ENCODE results near the gene XAGE2.
"Not testable (repeated sequence)": the region's sequence is repeated elsewhere in the genome, so short reads cannot be mapped to it uniquely, and the experiment has no call there.

The XAGE2 gene, protein sequence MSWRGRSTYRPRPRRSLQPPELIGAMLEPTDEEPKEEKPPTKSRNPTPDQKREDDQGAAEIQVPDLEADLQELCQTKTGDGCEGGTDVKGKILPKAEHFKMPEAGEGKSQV

DNA sequence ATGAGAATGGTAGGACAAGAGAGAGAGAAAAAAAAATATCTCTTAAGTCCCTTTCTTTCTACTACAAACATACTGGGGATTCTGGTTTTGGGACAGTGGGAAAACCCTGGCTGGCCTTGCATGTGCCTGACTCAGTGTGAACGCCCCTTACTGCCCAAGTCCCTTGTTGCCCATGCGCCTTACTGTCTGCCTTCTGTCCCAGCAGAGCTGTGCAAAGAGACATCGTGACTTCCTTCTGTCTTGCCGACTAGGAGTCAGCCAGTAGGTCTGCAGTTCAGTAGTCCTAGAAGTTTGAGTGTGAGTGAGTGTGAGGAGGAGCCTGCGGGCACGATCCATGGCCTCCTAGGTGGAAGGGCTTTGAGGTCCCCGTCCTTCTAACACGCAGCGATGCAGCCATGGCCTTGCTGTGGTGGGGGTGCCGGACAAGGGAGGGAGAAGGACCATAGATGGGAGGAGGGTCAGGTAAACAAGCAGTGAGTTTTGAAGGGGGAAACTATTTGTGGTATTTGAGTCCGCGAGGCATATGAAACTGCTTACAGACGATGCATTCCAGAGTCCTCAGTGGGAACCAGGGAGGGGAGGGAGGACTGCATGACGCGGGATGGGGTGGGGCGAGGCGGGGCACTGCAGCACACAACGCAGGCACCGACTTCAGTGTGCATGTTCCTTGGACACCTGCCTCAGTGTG, at the start of gene XAGE2:
Gene XAGE2, plus strand, starts transcription at position 654 of the 688 bp plus-strand sequence. CDS start 994 bp downstream, outside the sequence.
- no peak within 1 kb of the TSS for H3K27ac Mint-ChIP-seq
- no peaks in the 10 kb centered on the region for H3K36me3 Mint-ChIP-seq
- no peaks in the 10 kb centered on the region for H3K9me3 Mint-ChIP-seq (ENCODE audit: low read depth)
- no peak within 1 kb of the TSS for H3K4me3 Mint-ChIP-seq
- peaks cover 5% of the 10 kb centered on the region for H3K27me3 Mint-ChIP-seq
- H3K4me1 Mint-ChIP-seq (ENCODE audit: low read depth) = no peaks in the 10 kb centered on the region

DNA sequence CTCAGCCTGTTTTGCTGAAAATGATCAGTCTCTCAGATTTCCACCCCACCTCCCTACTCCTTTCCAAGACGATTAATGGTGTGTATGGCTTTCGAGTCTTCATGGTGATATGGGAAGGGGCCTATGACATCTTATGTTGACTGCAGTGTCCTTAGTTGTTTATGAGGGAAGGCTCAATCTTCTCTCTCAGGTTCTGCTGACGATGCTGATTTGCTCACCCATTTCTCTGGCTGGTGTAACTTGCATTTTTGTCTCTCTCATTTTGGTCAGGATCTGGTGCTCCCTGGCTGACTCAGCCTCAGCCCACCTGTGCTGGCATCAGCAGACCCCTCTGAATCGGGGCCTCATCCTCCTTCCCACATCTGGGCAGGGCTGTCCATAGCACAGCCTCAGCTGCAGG, 31.4 kb upstream of the XAGE2 start:
- Mint-ChIP-seq H3K27ac (no peak overlapping the region), H3K4me3 (no peak overlapping the region), H3K27me3 (peaks cover 9% of the 10 kb centered on the region), H3K36me3 (no peaks in the 10 kb centered on the region), H3K9me3 (ENCODE audit: low read depth) (peaks cover 7% of the 10 kb centered on the region), H3K4me1 (ENCODE audit: low read depth) (no peaks in the 10 kb centered on the region)

DNA sequence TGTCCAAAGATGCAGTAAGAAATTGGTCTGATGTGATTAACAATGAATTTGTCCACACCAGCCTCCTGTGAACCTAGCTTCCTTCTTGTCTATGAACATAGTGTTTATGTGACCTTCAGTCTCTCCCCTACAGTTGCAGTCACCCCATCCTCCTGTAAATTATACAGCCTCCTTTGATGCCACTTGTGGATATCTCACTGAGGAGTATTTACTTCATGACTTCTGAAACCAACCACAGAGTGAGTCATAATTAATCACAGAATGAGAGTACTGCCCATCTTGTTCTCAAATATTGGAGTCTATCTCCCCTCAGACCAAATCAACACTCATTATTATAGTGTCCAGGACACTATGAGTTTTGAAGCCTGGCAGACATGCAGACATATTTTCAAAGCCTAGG, 27.3 kb upstream of the XAGE2 start:
- H3K27ac Mint-ChIP-seq = no peak overlapping the region
- no peaks in the 10 kb centered on the region for H3K36me3 Mint-ChIP-seq
- no peaks in the 10 kb centered on the region for H3K9me3 Mint-ChIP-seq (ENCODE audit: low read depth)
- H3K4me3 Mint-ChIP-seq = no peak overlapping the region
- peaks cover 1% of the 10 kb centered on the region for H3K27me3 Mint-ChIP-seq
- H3K4me1 Mint-ChIP-seq (ENCODE audit: low read depth) = no peaks in the 10 kb centered on the region

GRCh38 chrX:52343131-52343530, 25.7 kb upstream of the XAGE2 start:
- H3K36me3 Mint-ChIP-seq; H3K4me1 Mint-ChIP-seq (ENCODE audit: low read depth); H3K4me3 Mint-ChIP-seq; H3K27me3 Mint-ChIP-seq; H3K27ac Mint-ChIP-seq; H3K9me3 Mint-ChIP-seq (ENCODE audit: low read depth): not testable (repeated sequence)

DNA sequence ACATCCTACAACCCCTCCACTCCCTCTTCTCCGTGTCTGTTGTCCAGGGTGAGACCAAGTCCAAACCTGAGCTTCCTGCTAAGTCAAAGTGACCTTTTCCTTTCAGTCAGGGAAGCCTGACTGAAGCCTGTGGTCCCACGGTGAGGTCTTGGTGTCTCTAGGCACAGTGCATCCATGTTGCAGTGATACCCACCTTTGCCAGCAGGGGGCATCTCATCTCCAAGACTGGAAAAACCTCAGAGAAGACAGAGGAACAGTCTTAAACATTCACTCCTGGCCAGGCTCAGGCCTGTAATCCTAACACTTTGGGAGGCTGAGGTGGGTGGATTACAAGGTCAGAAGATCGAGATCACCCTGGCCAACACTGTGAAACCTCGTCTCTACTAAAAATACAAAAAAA, 23.4 kb upstream of the XAGE2 start:
- H3K9me3 Mint-ChIP-seq (ENCODE audit: low read depth); H3K4me3 Mint-ChIP-seq; H3K27ac Mint-ChIP-seq; H3K27me3 Mint-ChIP-seq; H3K36me3 Mint-ChIP-seq; H3K4me1 Mint-ChIP-seq (ENCODE audit: low read depth): not testable (repeated sequence)

GRCh38 chrX:52346174-52347165, 22.4 kb upstream of the XAGE2 start:
- Mint-ChIP-seq H3K4me1 (ENCODE audit: low read depth) (no peaks in the 10 kb centered on the region), H3K36me3 (no peaks in the 10 kb centered on the region), H3K27me3 (peaks cover 1% of the 10 kb centered on the region), H3K4me3 (no peak overlapping the region), H3K27ac (no peak overlapping the region), H3K9me3 (ENCODE audit: low read depth) (no peaks in the 10 kb centered on the region)

GRCh38 chrX:52349681-52350080, 19.1 kb upstream of the XAGE2 start:
- no peaks in the 10 kb centered on the region for H3K9me3 Mint-ChIP-seq (ENCODE audit: low read depth)
- no peak overlapping the region for H3K27ac Mint-ChIP-seq
- H3K4me3 Mint-ChIP-seq = no peak overlapping the region
- H3K36me3 Mint-ChIP-seq = no peaks in the 10 kb centered on the region
- no peaks in the 10 kb centered on the region for H3K4me1 Mint-ChIP-seq (ENCODE audit: low read depth)
- H3K27me3 Mint-ChIP-seq = peaks cover 1% of the 10 kb centered on the region

- Mint-ChIP-seq H3K4me1 (ENCODE audit: low read depth) (no peaks in the 10 kb centered on the region), H3K27me3 (no peaks in the 10 kb centered on the region), H3K4me3 (no peak overlapping the region), H3K36me3 (no peaks in the 10 kb centered on the region), H3K9me3 (ENCODE audit: low read depth) (no peaks in the 10 kb centered on the region), H3K27ac (no peak overlapping the region)
Observed at GRCh38 chrX:52352551-52352950, 16.3 kb upstream of the XAGE2 start.

- Mint-ChIP-seq H3K27me3 (peaks cover 2% of the 10 kb centered on the region), H3K36me3 (no peaks in the 10 kb centered on the region), H3K9me3 (ENCODE audit: low read depth) (no peaks in the 10 kb centered on the region), H3K27ac (no peak overlapping the region), H3K4me1 (ENCODE audit: low read depth) (no peaks in the 10 kb centered on the region), H3K4me3 (no peak overlapping the region)
Observed at GRCh38 chrX:52353838-52354237, 15.0 kb upstream of the XAGE2 start.

DNA sequence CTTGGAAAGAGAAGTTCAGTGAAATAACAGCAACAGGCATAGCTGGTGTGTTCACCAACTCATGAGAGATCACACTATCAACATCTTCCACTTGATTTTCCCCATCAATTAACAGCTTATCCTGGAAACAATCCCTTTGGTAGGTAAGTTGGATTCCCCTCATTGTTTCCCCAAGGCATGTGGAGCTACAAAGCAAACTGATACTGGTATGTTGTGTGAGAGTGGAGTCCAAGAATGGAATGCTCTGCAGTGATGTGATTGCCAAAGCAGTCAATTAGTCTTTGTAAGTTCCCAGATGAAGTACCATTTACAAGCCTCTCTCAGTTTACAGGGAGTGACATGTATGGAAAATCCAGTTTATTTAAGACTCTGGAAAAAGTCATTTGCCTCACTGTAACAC, 13.7 kb upstream of the XAGE2 start:
- H3K27me3 Mint-ChIP-seq = peaks cover 2% of the 10 kb centered on the region
- no peak overlapping the region for H3K27ac Mint-ChIP-seq
- no peaks in the 10 kb centered on the region for H3K4me1 Mint-ChIP-seq (ENCODE audit: low read depth)
- no peaks in the 10 kb centered on the region for H3K36me3 Mint-ChIP-seq
- H3K9me3 Mint-ChIP-seq (ENCODE audit: low read depth) = no peaks in the 10 kb centered on the region
- H3K4me3 Mint-ChIP-seq = no peak overlapping the region

- Mint-ChIP-seq H3K4me1 (ENCODE audit: low read depth) (no peaks in the 10 kb centered on the region), H3K27ac (no peak overlapping the region), H3K27me3 (peaks cover 7% of the 10 kb centered on the region), H3K4me3 (no peak overlapping the region), H3K9me3 (ENCODE audit: low read depth) (no peaks in the 10 kb centered on the region), H3K36me3 (no peaks in the 10 kb centered on the region)
Observed at GRCh38 chrX:52359614-52360232, 9.1 kb upstream of the XAGE2 start.

DNA sequence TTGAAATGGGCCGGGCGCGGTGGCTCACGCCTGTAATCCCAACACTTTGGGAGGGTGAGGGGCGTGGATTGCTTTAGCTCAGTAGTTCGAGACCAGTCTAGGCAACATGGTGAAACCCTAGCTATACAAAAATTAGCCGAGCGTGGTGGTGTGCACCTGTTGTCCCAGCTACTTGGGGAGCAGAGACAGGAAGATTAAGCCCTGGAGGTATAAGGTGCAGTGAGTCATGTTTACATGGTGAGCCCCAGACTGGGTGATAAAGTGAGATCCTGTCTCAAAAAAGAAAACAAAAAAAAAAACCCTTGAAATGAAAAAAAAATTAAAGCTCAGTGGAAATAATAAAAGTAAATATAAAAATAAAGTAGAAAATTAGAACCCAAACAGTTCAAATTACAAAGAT, 6.9 kb upstream of the XAGE2 start:
- H3K4me1 Mint-ChIP-seq (ENCODE audit: low read depth) = no peaks in the 10 kb centered on the region
- H3K9me3 Mint-ChIP-seq (ENCODE audit: low read depth) = no peaks in the 10 kb centered on the region
- H3K27me3 Mint-ChIP-seq = peaks cover 7% of the 10 kb centered on the region
- no peak overlapping the region for H3K27ac Mint-ChIP-seq
- H3K36me3 Mint-ChIP-seq = no peaks in the 10 kb centered on the region
- H3K4me3 Mint-ChIP-seq = no peak overlapping the region

DNA sequence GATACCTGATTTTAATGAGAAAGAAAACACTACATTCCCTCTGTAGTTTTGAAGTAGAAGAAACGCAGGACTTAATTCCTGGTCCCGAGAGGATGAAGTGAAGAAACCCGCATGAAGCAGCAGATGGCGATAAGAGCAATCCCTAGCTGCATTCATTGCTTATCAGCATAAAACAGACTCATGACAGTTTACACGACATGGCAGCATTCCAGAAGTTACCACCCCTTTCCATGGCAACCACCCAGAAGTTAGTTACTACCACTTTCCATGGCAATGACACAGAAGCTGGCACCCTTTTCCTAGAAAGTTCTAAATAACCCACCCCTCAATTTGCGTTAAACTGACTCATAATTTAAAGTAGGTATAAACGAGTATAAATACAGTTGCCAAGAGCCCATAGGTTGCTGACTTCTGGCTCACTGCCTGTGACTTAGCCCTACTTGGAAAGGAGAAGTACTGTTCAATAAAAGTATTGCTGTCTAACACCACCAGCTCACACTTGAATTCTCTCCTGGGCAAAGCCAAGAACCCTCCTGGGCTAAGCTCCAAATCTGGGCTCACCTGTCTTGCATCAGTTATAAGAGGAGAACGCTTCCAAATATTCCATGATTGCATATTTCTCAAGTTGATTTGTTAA, 5.5 kb upstream of the XAGE2 start:
- Mint-ChIP-seq H3K36me3 (no peaks in the 10 kb centered on the region), H3K4me1 (ENCODE audit: low read depth) (no peaks in the 10 kb centered on the region), H3K27me3 (peaks cover 7% of the 10 kb centered on the region), H3K4me3 (no peak overlapping the region), H3K9me3 (ENCODE audit: low read depth) (no peaks in the 10 kb centered on the region), H3K27ac (no peak overlapping the region)

DNA sequence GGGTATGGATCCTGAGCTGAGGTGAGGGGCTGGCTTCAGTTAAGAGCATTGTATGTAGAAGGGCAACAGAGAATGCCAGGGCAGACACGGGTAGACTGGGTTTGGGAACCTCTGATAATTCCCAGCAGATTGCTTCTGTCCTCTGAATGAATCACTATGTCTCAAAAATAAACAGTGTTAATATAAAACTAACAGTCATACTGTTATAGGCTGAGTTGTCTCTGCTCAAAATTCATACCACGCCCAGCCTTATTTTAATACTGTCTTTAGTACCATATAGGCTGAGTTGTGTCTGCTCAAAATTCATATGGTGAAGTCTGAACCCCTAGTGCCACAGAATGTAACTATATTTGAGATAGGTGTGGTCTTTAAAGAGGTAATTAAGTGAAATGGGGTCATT, 10.0 kb downstream of the XAGE2 start:
- no peaks in the 10 kb centered on the region for H3K4me1 Mint-ChIP-seq (ENCODE audit: low read depth)
- no peaks in the 10 kb centered on the region for H3K9me3 Mint-ChIP-seq (ENCODE audit: low read depth)
- H3K36me3 Mint-ChIP-seq = no peaks in the 10 kb centered on the region
- H3K4me3 Mint-ChIP-seq = no peak overlapping the region
- H3K27me3 Mint-ChIP-seq = no peaks in the 10 kb centered on the region
- no peak overlapping the region for H3K27ac Mint-ChIP-seq

DNA sequence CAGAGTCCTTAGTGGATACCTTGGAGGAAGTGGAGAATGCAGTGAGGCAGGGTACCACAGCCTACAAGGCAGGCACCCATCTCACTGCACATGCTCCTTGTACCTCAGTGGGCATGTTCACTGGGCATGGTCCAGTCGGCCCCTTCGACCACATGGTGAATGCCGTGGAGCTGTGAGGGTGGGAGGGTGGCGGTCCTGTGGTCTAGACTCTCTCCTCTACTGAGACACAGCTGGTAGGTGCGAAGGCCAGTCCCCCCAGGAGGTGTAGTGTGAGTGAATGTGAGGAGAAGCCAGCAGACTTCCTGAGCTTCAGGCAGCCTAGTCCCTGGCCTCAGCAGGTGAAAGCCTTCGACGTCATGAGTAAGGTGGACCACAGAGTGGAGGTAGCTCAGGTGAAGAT, 12.2 kb downstream of the XAGE2 start:
- H3K4me3 Mint-ChIP-seq = no peak overlapping the region
- no peaks in the 10 kb centered on the region for H3K4me1 Mint-ChIP-seq (ENCODE audit: low read depth)
- H3K9me3 Mint-ChIP-seq (ENCODE audit: low read depth) = no peaks in the 10 kb centered on the region
- no peaks in the 10 kb centered on the region for H3K36me3 Mint-ChIP-seq
- no peaks in the 10 kb centered on the region for H3K27me3 Mint-ChIP-seq
- no peak overlapping the region for H3K27ac Mint-ChIP-seq

All from activated naive CD8-positive, alpha-beta T cell (primary cell).